Measurements from ENCODE around the gene NBAS. TPM values are rescaled to one million over a fixed set of nuclear protein-coding genes. Genes with fewer than 3 reads are reported as not detected.
"Not testable (repeated sequence)": the region's sequence is repeated elsewhere in the genome, so short reads cannot be mapped to it uniquely, and the experiment has no call there.

NBAS gene
- total and polyA plus RNA-seq, 2 donors (not counting 1 experiment from before 2014, with no cell fraction given): 27.0 to 124 TPM

- Histone ChIP-seq H3K27me3 (ENCODE audit: control insufficient read depth, insufficient read depth, low read length) (no peaks in the 10 kb centered on the region), H3K4me2 (ENCODE audit: extremely low read depth, insufficient read depth, low read length) (no peak overlapping the region), H2AFZ (ENCODE audit: low read length) (no peak overlapping the region), H3K36me3 (ENCODE audit: control insufficient read depth, insufficient read depth, low read length) (no peaks in the 10 kb centered on the region), H3K9ac (ENCODE audit: insufficient read depth, low read length) (no peak overlapping the region), H3K27ac (ENCODE audit: insufficient read depth, low read length) (no peak overlapping the region), H3K4me1 (ENCODE audit: control insufficient read depth, extremely low read depth, insufficient read depth, low read length) (no peaks in the 10 kb centered on the region), H3K79me2 (ENCODE audit: control insufficient read depth, insufficient read depth, low read length) (no peaks in the 10 kb centered on the region), H3K4me3 (replicated peaks in 1 of 4; ENCODE audit: control extremely low read depth in 1 of 4, insufficient read depth in 1 of 4, low read depth in 3 of 4, low read length in 4 of 4) (no peak overlapping the region), H4K20me1 (ENCODE audit: control insufficient read depth, extremely low read depth, insufficient read depth, low read length) (no peaks in the 10 kb centered on the region), H3K9me3 (ENCODE audit: control insufficient read depth, insufficient read depth, low read depth, low read length) (no peaks in the 10 kb centered on the region)
- no peak for DNase-seq (ENCODE audit: low read depth in 2 of 2)
- TF ChIP-seq CTCF (conservative IDR thresholded peaks at IDR 0.05 in 1 of 2, IDR thresholded peaks at IDR 0.05 in 1 of 2; ENCODE audit: low read depth in 1 of 2, low read length in 2 of 2) (no peak), EZH2 (IDR thresholded peaks at IDR 0.05; ENCODE audit: low read length, missing control alignments) (no peak)
Measured at GRCh38 chr2:15445891-15446562, 115.1 kb downstream of the NBAS start.

- not testable (repeated sequence) for H3K9me3 ChIP-seq (ENCODE audit: control insufficient read depth, insufficient read depth, low read depth, low read length); H2AFZ ChIP-seq (ENCODE audit: low read length); H3K9ac ChIP-seq (ENCODE audit: insufficient read depth, low read length); H3K27me3 ChIP-seq (ENCODE audit: control insufficient read depth, insufficient read depth, low read length); H3K4me2 ChIP-seq (ENCODE audit: extremely low read depth, insufficient read depth, low read length); H3K36me3 ChIP-seq (ENCODE audit: control insufficient read depth, insufficient read depth, low read length); H3K4me3 ChIP-seq (replicated peaks in 1 of 4; ENCODE audit: control extremely low read depth in 1 of 4, insufficient read depth in 1 of 4, low read depth in 3 of 4, low read length in 4 of 4); H4K20me1 ChIP-seq (ENCODE audit: control insufficient read depth, extremely low read depth, insufficient read depth, low read length); H3K79me2 ChIP-seq (ENCODE audit: control insufficient read depth, insufficient read depth, low read length); H3K4me1 ChIP-seq (ENCODE audit: control insufficient read depth, extremely low read depth, insufficient read depth, low read length); H3K27ac ChIP-seq (ENCODE audit: insufficient read depth, low read length); DNase-seq (ENCODE audit: low read depth in 2 of 2)
Measured at GRCh38 chr2:15439768-15440524, 121.2 kb downstream of the NBAS start.

GRCh38 chr2:15439366-15439765, 121.8 kb downstream of the NBAS start:
- not testable (repeated sequence) for H3K9me3 ChIP-seq (ENCODE audit: control insufficient read depth, insufficient read depth, low read depth, low read length); H3K27ac ChIP-seq (ENCODE audit: insufficient read depth, low read length); H4K20me1 ChIP-seq (ENCODE audit: control insufficient read depth, extremely low read depth, insufficient read depth, low read length); H3K79me2 ChIP-seq (ENCODE audit: control insufficient read depth, insufficient read depth, low read length); H3K9ac ChIP-seq (ENCODE audit: insufficient read depth, low read length); H3K36me3 ChIP-seq (ENCODE audit: control insufficient read depth, insufficient read depth, low read length); DNase-seq (ENCODE audit: low read depth in 2 of 2); H3K4me2 ChIP-seq (ENCODE audit: extremely low read depth, insufficient read depth, low read length); H2AFZ ChIP-seq (ENCODE audit: low read length); H3K4me3 ChIP-seq (replicated peaks in 1 of 4; ENCODE audit: control extremely low read depth in 1 of 4, insufficient read depth in 1 of 4, low read depth in 3 of 4, low read length in 4 of 4); H3K4me1 ChIP-seq (ENCODE audit: control insufficient read depth, extremely low read depth, insufficient read depth, low read length); H3K27me3 ChIP-seq (ENCODE audit: control insufficient read depth, insufficient read depth, low read length)

- TF ChIP-seq CTCF (conservative IDR thresholded peaks at IDR 0.05 in 1 of 2, IDR thresholded peaks at IDR 0.05 in 1 of 2; ENCODE audit: low read depth in 1 of 2, low read length in 2 of 2) (no peak), EZH2 (IDR thresholded peaks at IDR 0.05; ENCODE audit: low read length, missing control alignments) (no peak)
- no peaks in the 10 kb centered on the region for H3K4me1 ChIP-seq (ENCODE audit: control insufficient read depth, extremely low read depth, insufficient read depth, low read length)
- H3K4me3 ChIP-seq (replicated peaks in 1 of 4; ENCODE audit: control extremely low read depth in 1 of 4, insufficient read depth in 1 of 4, low read depth in 3 of 4, low read length in 4 of 4): no peak overlapping the region
- H3K27me3 ChIP-seq (ENCODE audit: control insufficient read depth, insufficient read depth, low read length): no peaks in the 10 kb centered on the region
- no peak overlapping the region for H3K4me2 ChIP-seq (ENCODE audit: extremely low read depth, insufficient read depth, low read length)
- no peak overlapping the region for H2AFZ ChIP-seq (ENCODE audit: low read length)
- no peaks in the 10 kb centered on the region for H4K20me1 ChIP-seq (ENCODE audit: control insufficient read depth, extremely low read depth, insufficient read depth, low read length)
- H3K79me2 ChIP-seq (ENCODE audit: control insufficient read depth, insufficient read depth, low read length): no peaks in the 10 kb centered on the region
- H3K9ac ChIP-seq (ENCODE audit: insufficient read depth, low read length): no peak overlapping the region
- H3K27ac ChIP-seq (ENCODE audit: insufficient read depth, low read length): no peak overlapping the region
- H3K9me3 ChIP-seq (ENCODE audit: control insufficient read depth, insufficient read depth, low read depth, low read length): no peaks in the 10 kb centered on the region
- H3K36me3 ChIP-seq (ENCODE audit: control insufficient read depth, insufficient read depth, low read length): no peaks in the 10 kb centered on the region
- no peak for DNase-seq (ENCODE audit: low read depth in 2 of 2)
Measured at GRCh38 chr2:15436195-15436594, 124.9 kb downstream of the NBAS start.
